Endothelial cell of umbilical vein (primary cell): ENCODE results near the gene PLXNA4.

ENCODE experiments used
- EZH2 ChIP-seq: IDR thresholded peaks from 2 replicates; pipeline ENCODE4 v1.6.1; 2012; ENCODE audit warnings: borderline replicate concordance, low read depth, mild to moderate bottlenecking, moderate library complexity, low read length, inconsistent platforms; ENCODE audit not compliant: severe bottlenecking
- FOS ChIP-seq: IDR thresholded peaks from 2 replicates; pipeline ENCODE4 v1.6.1; 2011; ENCODE audit warnings: mild to moderate bottlenecking, low read length, moderate library complexity, borderline replicate concordance; ENCODE audit not compliant: insufficient read depth
- GATA2 ChIP-seq: IDR thresholded peaks from 2 replicates; pipeline ENCODE4 v1.7.0; 2011; ENCODE audit warnings: low read depth, mild to moderate bottlenecking, moderate library complexity, mixed read lengths, low read length; ENCODE audit not compliant: insufficient read length, insufficient read depth
- JUN ChIP-seq: IDR thresholded peaks from 2 replicates; pipeline ENCODE4 v1.6.1; 2011; ENCODE audit warnings: borderline replicate concordance, low read depth; ENCODE audit not compliant: insufficient read length, insufficient read depth
- POLR2A ChIP-seq: IDR thresholded peaks from 2 replicates; pipeline ENCODE4 v1.6.1; 2012; ENCODE audit warnings: low read depth, mild to moderate bottlenecking, control low read depth, low read length
- POLR2AphosphoS5 ChIP-seq: IDR thresholded peaks from 2 replicates; pipeline ENCODE4 v1.6.1; 2012; ENCODE audit warnings: low read depth, mild to moderate bottlenecking, control low read depth, low read length, moderate library complexity; ENCODE audit not compliant: insufficient read depth
- TF ChIP-seq, protein P1 (sequence below), 2 donors: IDR thresholded peaks; 1 replicate in 1 of 2; 2 replicates in 1 of 2; pipeline ENCODE4 v1.5.1; 2011; ENCODE audit warnings: low read length in 2 of 2, mild to moderate bottlenecking in 2 of 2, moderate library complexity in 2 of 2, control low read depth in 1 of 2, inconsistent platforms in 1 of 2, low read depth in 1 of 2; ENCODE audit not compliant: insufficient read depth in 1 of 2; ENCODE audit errors: extremely low read depth in 1 of 2
- TF ChIP-seq, protein P2 (sequence below): IDR thresholded peaks from 2 replicates; pipeline ENCODE4 v1.6.1; 2011; ENCODE audit not compliant: insufficient read depth, insufficient read length

DNA sequence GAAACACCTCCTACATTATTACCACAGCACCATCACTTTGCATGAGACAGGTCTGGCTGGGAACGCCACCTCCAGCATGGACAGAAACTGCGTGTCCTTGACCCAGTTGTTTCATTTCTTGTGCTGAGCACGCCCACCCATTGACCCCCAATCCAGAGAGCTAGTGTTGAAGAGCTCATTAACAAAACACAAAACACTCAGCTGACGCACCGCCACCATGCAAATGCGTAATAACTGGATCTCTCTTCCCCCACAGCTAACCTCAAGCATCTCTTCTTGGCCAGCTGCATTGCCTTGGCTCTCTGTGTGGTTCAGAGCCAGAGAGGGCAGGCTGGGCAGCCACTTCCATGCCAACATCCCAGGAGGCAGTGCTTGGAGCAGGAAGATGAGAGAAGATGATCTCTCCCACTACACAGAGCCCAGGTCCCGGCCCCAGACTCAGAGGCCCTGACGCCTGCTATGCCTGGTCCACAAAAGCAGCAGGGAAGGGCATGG, 173.5 kb downstream of the PLXNA4 start:
- TF ChIP-seq, protein P1, sequence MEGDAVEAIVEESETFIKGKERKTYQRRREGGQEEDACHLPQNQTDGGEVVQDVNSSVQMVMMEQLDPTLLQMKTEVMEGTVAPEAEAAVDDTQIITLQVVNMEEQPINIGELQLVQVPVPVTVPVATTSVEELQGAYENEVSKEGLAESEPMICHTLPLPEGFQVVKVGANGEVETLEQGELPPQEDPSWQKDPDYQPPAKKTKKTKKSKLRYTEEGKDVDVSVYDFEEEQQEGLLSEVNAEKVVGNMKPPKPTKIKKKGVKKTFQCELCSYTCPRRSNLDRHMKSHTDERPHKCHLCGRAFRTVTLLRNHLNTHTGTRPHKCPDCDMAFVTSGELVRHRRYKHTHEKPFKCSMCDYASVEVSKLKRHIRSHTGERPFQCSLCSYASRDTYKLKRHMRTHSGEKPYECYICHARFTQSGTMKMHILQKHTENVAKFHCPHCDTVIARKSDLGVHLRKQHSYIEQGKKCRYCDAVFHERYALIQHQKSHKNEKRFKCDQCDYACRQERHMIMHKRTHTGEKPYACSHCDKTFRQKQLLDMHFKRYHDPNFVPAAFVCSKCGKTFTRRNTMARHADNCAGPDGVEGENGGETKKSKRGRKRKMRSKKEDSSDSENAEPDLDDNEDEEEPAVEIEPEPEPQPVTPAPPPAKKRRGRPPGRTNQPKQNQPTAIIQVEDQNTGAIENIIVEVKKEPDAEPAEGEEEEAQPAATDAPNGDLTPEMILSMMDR (IDR thresholded peaks at IDR 0.05; ENCODE audit: extremely low read depth in 1 of 2, insufficient read depth in 1 of 2, low read depth in 1 of 2, low read length in 2 of 2) = no peak
- TF ChIP-seq, protein P2, sequence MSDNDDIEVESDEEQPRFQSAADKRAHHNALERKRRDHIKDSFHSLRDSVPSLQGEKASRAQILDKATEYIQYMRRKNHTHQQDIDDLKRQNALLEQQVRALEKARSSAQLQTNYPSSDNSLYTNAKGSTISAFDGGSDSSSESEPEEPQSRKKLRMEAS = no peak
- TF ChIP-seq EZH2 (no peak), POLR2A (no peak), GATA2 (no peak), FOS (no peak), JUN (no peak), POLR2AphosphoS5 (no peak)
